DMS53 (cell line): ENCODE data around the gene KLHL25.

Experiments used
- DNase-seq: peaks from one replicate; lab custom pipeline; 2025; lab: John Stamatoyannopoulos, UW

KLHL25 gene

GRCh38 chr15:85716261-85716660 is 78.5 kb downstream of the KLHL25 start:
- DNase-seq: no peak

GRCh38 chr15:85711580-85712192 is 83.0 kb downstream of the KLHL25 start:
- DNase-seq: no peak

- no peak for DNase-seq
These were observed 84.3 kb downstream of the KLHL25 start for GRCh38 chr15:85710340-85710842.
